Upper lobe of left lung (tissue), 6 donors: ENCODE data around the gene SAMSN1. TPM values are rescaled to one million over a fixed set of nuclear protein-coding genes. Genes with fewer than 3 reads are reported as not detected.
"Not testable (repeated sequence)": the region's sequence is repeated elsewhere in the genome, so short reads cannot be mapped to it uniquely, and the experiment has no call there.

Experiments
- ATAC-seq, 2 donors: fragments of 200-7000 bp; cut with Tn5 transposase; one replicate each; pipeline ENCODE4 v1.9.1; 2022; ENCODE audit warnings: mild to moderate bottlenecking in 2 of 2, moderate library complexity in 2 of 2; ENCODE audit not compliant: low FRiP score in 2 of 2
- DNase-seq, 2 donors: peaks; one replicate each; pipeline ENCODE4 v3.0.0-alpha.2; 2019 to 2020
- H3K27ac ChIP-seq, 4 donors: fragments of 200-600 bp; sonication (generic); one replicate each; pipeline ENCODE4 v1.5.1; 2016 to 2019
- H3K27me3 ChIP-seq, 4 donors: fragments of 200-600 bp; sonication (generic); one replicate each; pipeline ENCODE4 v1.5.1; 2017 to 2019
- H3K36me3 ChIP-seq, 4 donors: fragments of 200-600 bp; sonication (generic); one replicate each; pipeline ENCODE4 v1.5.1; 2016 to 2019
- H3K4me1 ChIP-seq, 4 donors: fragments of 200-600 bp; sonication (generic); one replicate each; pipeline ENCODE4 v1.5.1; 2018 to 2019
- H3K4me3 ChIP-seq, 4 donors: fragments of 200-600 bp; sonication (generic); one replicate each; pipeline ENCODE4 v1.5.1; 2017 to 2019; ENCODE audit warnings: mild to moderate bottlenecking in 2 of 4, moderate library complexity in 1 of 4
- H3K9me3 ChIP-seq, 4 donors: fragments of 200-600 bp; sonication (generic); one replicate each; pipeline ENCODE4 v1.5.1; 2018 to 2019
- EP300 ChIP-seq, 4 donors: sonication (generic); formaldehyde crosslinking; IDR thresholded peaks; one replicate each; pipeline ENCODE4 v1.5.1; 2017; ENCODE audit warnings: antibody characterized with exemption in 4 of 4, control low read depth in 2 of 4
- POLR2A ChIP-seq, 4 donors: fragments of 450-650 bp; IDR thresholded peaks; one replicate each; pipeline ENCODE4 v1.5.1; 2016 to 2017; ENCODE audit warnings: antibody characterized with exemption in 4 of 4, mild to moderate bottlenecking in 2 of 4
- POLR2AphosphoS5 ChIP-seq, 2 donors: sonication (generic); formaldehyde crosslinking; IDR thresholded peaks; one replicate each; pipeline ENCODE4 v1.5.1; 2017; ENCODE audit warnings: antibody characterized with exemption in 2 of 2
- WGBS, 2 donors: methylation state at CpG; one replicate each; pipeline ENCODE4 v1.1.5; 2017 to 2018; 5-methylcytosine and 5-hydroxymethylcytosine counted together
- total RNA-seq, 6 donors: library from RNA; depleted of rRNA in 4 of 6; stranded (reverse); fragments of >200 nt in 4 of 6; gene quantifications; one replicate each; pipeline versions ENCODE4 v1.1.0 to v1.2.1, GENCODE V29; 2016 to 2021
- TF ChIP-seq, protein P1 (sequence below), 6 experiments: fragments of 450-650 bp in 4 of 6; fragments of 200-600 bp in 2 of 6; sonication (generic) in 2 of 6; IDR thresholded peaks; one replicate each; pipeline ENCODE4 v1.5.1; 2016 to 2019; ENCODE audit warnings: antibody characterized with exemption in 6 of 6
- donor health status: DM: no; HTN: no; CAD: no; lungs with moderate emphysema.
- donor health status: DM: no; HTN: yes; CAD: no; lungs with severe emphysema.

The SAMSN1 gene
- total RNA-seq, 6 donors from 2014 or later = 16.4 to 29.3 (median 20.3) TPM

DNA sequence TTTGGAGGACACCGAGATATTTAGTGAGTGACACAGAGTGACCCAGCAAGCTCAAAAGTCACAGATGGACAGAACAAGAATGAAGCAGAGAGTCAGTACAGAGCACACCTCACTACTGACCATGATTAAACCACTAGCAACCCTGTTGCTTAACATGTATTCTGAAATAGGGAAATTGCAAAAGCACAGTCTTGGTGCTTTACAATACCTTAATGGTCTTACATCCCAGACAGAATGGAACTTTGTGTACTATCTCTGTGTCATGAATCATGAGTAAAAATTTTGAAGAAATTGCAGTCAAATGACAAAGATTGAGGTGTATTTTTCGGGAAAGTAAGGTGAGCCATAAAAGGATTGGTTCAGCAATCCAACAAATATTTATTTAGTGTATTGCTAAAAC is 2.7 kb upstream of the SAMSN1 start:
- DNase-seq = no peak
- 71 to 81% methylated on average over 2 of the region's 2 CpGs for WGBS, 2 donors
- peak overlapping the region; percentile 50 to 71 (median 65) for H3K27ac ChIP-seq

DNA sequence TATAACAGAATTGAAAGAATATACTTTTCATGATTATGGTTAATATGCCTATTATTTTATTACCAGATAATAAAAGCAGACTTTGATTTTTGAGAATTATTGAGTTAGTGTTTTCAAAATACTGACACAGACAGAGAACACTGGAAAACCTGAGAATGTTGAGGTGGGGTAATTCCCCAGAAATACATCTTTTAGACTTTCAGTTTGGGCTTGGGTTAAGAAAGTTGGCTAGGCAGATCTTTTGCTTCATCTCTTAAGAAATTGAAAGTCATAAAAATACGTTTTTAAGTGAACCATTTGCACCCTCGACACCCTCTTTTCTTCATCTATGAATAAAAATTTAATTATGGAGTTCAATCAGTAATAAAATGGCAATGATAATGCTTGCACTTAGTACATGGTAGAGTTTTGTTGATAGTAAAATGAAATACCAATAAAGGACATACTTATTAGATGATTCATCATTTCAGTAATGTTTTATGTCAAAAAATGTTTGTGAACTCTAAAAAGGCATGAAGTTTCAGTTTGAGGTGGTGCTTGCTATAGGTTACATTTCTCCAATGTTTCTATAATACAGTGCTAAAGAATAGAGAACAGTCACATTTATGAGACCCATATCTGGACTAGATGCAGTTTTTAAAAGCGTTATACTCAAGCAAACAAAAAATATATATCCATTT is 1.9 kb upstream of the SAMSN1 start:
- Histone ChIP-seq H3K4me1 (peaks cover 0 to 2% (median 0%) of the 10 kb centered on the region in 4 donors), H3K27me3 (no peaks in the 10 kb centered on the region), H3K27ac (peak overlapping the region; percentile 9 to 69 (median 56)), H3K36me3 (no peaks in the 10 kb centered on the region), H3K9me3 (no peaks in the 10 kb centered on the region), H3K4me3 (no peak overlapping the region)
- ATAC-seq = no peak
- WGBS, 2 donors = 70 to 76% methylated on average over 3 of the region's 3 CpGs
- DNase-seq = no peak
- TF ChIP-seq POLR2AphosphoS5 (IDR thresholded peaks at IDR 0.05) (no peak), EP300 (IDR thresholded peaks at IDR 0.05) (no peak)

More for the DNA sequence above, 2.7 kb upstream of the SAMSN1 start:
- Histone ChIP-seq H3K4me3 (no peak overlapping the region), H3K9me3 (no peaks in the 10 kb centered on the region), H3K4me1 (peaks cover 0 to 2% (median 0%) of the 10 kb centered on the region in 4 donors), H3K36me3 (no peaks in the 10 kb centered on the region), H3K27me3 (no peaks in the 10 kb centered on the region)
- TF ChIP-seq POLR2A (IDR thresholded peaks at IDR 0.05) (peak in 1 of 4 donors; percentile 44), EP300 (IDR thresholded peaks at IDR 0.05) (peak in 3 of 4 donors; percentile 43 to 77 (median 75)), POLR2AphosphoS5 (IDR thresholded peaks at IDR 0.05) (peak in 1 of 2 donors; percentile 68)
- TF ChIP-seq, protein P1, sequence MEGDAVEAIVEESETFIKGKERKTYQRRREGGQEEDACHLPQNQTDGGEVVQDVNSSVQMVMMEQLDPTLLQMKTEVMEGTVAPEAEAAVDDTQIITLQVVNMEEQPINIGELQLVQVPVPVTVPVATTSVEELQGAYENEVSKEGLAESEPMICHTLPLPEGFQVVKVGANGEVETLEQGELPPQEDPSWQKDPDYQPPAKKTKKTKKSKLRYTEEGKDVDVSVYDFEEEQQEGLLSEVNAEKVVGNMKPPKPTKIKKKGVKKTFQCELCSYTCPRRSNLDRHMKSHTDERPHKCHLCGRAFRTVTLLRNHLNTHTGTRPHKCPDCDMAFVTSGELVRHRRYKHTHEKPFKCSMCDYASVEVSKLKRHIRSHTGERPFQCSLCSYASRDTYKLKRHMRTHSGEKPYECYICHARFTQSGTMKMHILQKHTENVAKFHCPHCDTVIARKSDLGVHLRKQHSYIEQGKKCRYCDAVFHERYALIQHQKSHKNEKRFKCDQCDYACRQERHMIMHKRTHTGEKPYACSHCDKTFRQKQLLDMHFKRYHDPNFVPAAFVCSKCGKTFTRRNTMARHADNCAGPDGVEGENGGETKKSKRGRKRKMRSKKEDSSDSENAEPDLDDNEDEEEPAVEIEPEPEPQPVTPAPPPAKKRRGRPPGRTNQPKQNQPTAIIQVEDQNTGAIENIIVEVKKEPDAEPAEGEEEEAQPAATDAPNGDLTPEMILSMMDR (IDR thresholded peaks at IDR 0.05) = no peak
- peak; percentile 53 to 74 for ATAC-seq

DNA sequence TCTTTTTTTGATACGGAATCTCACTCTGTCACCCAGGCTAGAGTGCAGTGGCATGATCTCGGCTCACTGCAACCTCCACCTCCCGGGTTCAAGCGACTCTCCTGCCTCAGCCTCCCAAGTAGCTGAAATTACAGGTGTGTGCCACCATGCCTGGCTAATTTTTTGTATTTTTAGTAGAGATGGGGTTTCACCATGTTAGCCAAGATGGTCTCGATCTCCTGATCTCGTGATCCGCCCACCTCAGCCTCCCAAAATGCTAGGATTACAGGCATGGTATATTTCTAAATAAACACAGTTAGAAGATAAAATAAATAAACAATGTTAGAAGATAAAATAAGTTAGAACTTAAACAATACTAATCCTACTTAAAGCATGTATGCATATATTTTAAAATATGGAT is 604 bp upstream of the SAMSN1 start:
- ATAC-seq, H3K4me1 ChIP-seq, H3K9me3 ChIP-seq, H3K27me3 ChIP-seq, DNase-seq, H3K36me3 ChIP-seq, H3K4me3 ChIP-seq: not testable (repeated sequence)
- 92 to 93% methylated on average over 7 of the region's 7 CpGs for WGBS, 2 donors
- H3K27ac ChIP-seq = peak overlapping the region in 2 of 4 donors; percentile 54 to 69

DNA sequence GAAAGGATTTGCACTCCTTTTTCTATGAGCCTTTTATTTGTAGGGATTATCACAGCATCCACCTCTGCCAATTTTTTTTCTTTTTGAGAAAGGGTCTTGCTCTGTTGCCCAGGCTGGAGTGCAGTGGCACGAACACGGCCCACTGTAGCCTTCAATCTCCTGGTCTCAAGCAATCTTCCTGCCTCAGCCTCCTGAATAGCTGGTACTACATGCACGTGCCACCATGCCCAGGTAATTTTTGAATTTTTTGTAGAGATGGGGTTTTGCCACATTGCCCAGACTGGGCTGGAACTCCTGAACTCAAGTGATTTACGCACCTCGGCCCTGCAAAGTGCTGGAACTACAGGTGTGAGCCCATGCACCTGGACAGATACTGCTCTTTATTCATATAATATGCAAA is 2.1 kb downstream of the SAMSN1 start:
- Histone ChIP-seq H3K27ac (peak overlapping the region in 3 of 4 donors; percentile 11 to 69 (median 62)), H3K4me1 (no peaks in the 10 kb centered on the region), H3K36me3 (no peaks in the 10 kb centered on the region), H3K27me3 (no peaks in the 10 kb centered on the region), H3K4me3 (peak overlapping the region in 3 of 4 donors; percentile 4 to 42 (median 8)), H3K9me3 (no peaks in the 10 kb centered on the region)
- no peak for TF ChIP-seq POLR2AphosphoS5 (IDR thresholded peaks at IDR 0.05)
- no peak for DNase-seq
- ATAC-seq = no peak
- WGBS, 2 donors = 83 to 88% methylated on average over 5 of the region's 5 CpGs

DNA sequence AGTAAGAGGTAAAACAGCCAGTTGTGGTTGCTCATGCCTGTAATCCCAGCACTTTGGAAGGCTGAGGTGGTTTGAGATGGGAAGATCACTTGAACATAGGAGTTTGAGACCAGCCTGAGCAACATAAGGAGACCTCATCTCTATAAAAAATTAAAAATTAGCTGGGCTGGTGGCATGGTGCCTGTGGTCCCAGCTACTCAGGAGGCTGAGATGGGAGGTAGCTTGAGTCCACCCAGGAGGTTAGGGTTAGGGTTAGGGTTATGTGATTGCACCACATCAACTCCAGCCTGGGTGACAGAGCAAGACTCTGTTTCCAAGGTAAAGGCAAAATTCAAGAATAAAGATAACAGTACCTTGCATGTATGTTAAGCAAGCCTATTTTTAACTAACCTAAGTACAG is 3.5 kb downstream of the SAMSN1 start:
- Histone ChIP-seq H3K27me3 (no peaks in the 10 kb centered on the region), H3K36me3 (no peaks in the 10 kb centered on the region), H3K9me3 (no peaks in the 10 kb centered on the region), H3K27ac (peak overlapping the region; percentile 16 to 69 (median 59)), H3K4me3 (peak overlapping the region in 1 of 4 donors; percentile 6), H3K4me1 (no peaks in the 10 kb centered on the region)
- TF ChIP-seq, protein P1 (IDR thresholded peaks at IDR 0.05) = no peak
- no peak for TF ChIP-seq POLR2AphosphoS5 (IDR thresholded peaks at IDR 0.05)
- TF ChIP-seq EP300 (IDR thresholded peaks at IDR 0.05) = no peak
- no peak for TF ChIP-seq POLR2A (IDR thresholded peaks at IDR 0.05)
- ATAC-seq = peak in 1 of 2 donors; percentile 39
- no peak for DNase-seq

DNA sequence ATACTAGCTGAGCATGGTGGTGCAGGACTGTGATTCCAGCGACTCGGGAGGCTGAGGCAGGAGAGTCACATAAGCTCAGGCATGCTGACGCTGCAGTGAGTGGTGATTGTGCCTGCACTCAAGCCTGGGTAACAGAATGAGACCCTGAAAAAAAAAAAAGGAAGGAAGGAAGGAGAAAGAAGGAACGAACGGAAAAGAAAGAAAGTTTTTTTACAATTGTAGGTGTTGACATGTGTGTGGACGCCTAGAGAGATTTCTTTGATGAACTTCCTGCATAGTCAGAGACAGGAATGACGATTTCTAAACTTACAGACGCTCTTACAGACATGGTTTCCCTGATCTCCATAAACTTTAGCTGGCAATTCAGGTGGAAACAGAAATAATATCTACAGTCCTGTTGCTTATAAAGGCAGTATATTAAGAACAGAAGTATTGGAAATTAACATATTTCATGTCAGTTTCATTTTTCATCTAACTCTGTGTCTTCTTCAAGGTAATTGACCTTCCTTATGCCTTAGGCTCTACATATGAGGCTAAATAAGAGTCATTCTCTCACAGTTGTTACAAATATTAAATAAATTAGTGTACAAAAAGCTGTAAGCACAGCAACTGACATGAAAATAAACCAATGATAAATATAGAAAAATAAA is 4.1 kb downstream of the SAMSN1 start:
- DNase-seq (no peak), ATAC-seq (peak in 1 of 2 donors; percentile 57)
- Histone ChIP-seq H3K4me3 (peak overlapping the region in 1 of 4 donors; percentile 6), H3K27ac (peak overlapping the region; percentile 16 to 69 (median 59)), H3K9me3 (no peaks in the 10 kb centered on the region), H3K27me3 (no peaks in the 10 kb centered on the region), H3K36me3 (no peaks in the 10 kb centered on the region), H3K4me1 (no peaks in the 10 kb centered on the region)
- TF ChIP-seq, protein P1 (IDR thresholded peaks at IDR 0.05) = no peak
- TF ChIP-seq POLR2A (IDR thresholded peaks at IDR 0.05) = peak in 1 of 4 donors; percentile 42
- WGBS, 2 donors = 39 to 41% methylated on average over 8 of the region's 8 CpGs
